HG02870 (cell line): ENCODE results near the gene NMNAT3.

Experiments
- ATAC-seq: cut with Tn5 transposase; IDR thresholded peaks from one replicate; pipeline ENCODE4 v1.9.1; 2021; ENCODE audit warnings: mild to moderate bottlenecking, moderate library complexity; ENCODE audit not compliant: unreplicated experiment

The NMNAT3 gene

GRCh38 chr3:139676108-139676507, 1.7 kb downstream of the NMNAT3 start:
- no peak for ATAC-seq

- no peak for ATAC-seq
Observed at GRCh38 chr3:139675327-139675726, 2.4 kb downstream of the NMNAT3 start.

GRCh38 chr3:139674571-139675260, 3.1 kb downstream of the NMNAT3 start:
- ATAC-seq: no peak

- ATAC-seq: no peak
Observed at GRCh38 chr3:139672884-139673283, 4.9 kb downstream of the NMNAT3 start.

GRCh38 chr3:139671863-139672646, 5.7 kb downstream of the NMNAT3 start:
- no peak for ATAC-seq

- no peak for ATAC-seq
Observed at GRCh38 chr3:139671107-139671506, 6.7 kb downstream of the NMNAT3 start.

- no peak for ATAC-seq
Observed at GRCh38 chr3:139670196-139670595, 7.6 kb downstream of the NMNAT3 start.

- no peak for ATAC-seq
Observed at GRCh38 chr3:139668332-139668731, 9.4 kb downstream of the NMNAT3 start.

- no peak for ATAC-seq
Observed at GRCh38 chr3:139664958-139665357, 12.8 kb downstream of the NMNAT3 start.

- ATAC-seq: no peak
Observed at GRCh38 chr3:139660269-139660668, 17.5 kb downstream of the NMNAT3 start.

GRCh38 chr3:139659511-139659910, 18.3 kb downstream of the NMNAT3 start:
- ATAC-seq: no peak

- ATAC-seq: no peak
Observed at GRCh38 chr3:139657936-139658335, 19.8 kb downstream of the NMNAT3 start.

- ATAC-seq: no peak
Observed at GRCh38 chr3:139657434-139657833, 20.3 kb downstream of the NMNAT3 start.

- no peak for ATAC-seq
Observed at GRCh38 chr3:139655909-139656595, 21.7 kb downstream of the NMNAT3 start.

- ATAC-seq: no peak
Observed at GRCh38 chr3:139654637-139655365, 23.0 kb downstream of the NMNAT3 start.

GRCh38 chr3:139653582-139653981, 24.2 kb downstream of the NMNAT3 start:
- ATAC-seq: no peak

- no peak for ATAC-seq
Observed at GRCh38 chr3:139652561-139652960, 25.2 kb downstream of the NMNAT3 start.

- no peak for ATAC-seq
Observed at GRCh38 chr3:139647866-139648435, 29.8 kb downstream of the NMNAT3 start.

- no peak for ATAC-seq
Observed at GRCh38 chr3:139646512-139646911, 31.3 kb downstream of the NMNAT3 start.

- ATAC-seq: no peak
Observed at GRCh38 chr3:139642996-139643395, 34.8 kb downstream of the NMNAT3 start.

GRCh38 chr3:139640456-139640855, 37.3 kb downstream of the NMNAT3 start:
- no peak for ATAC-seq
